K562 (cell line): Measurements from ENCODE around the gene MPP7. TPM values are rescaled to one million over a fixed set of nuclear protein-coding genes. Genes with fewer than 3 reads are reported as not detected.

ENCODE experiments used
- ATAC-seq: fragments of 200-7000 bp; cut with Tn5 transposase; 3 replicates; pipeline ENCODE4 v1.9.1; 2020; ENCODE audit warnings: moderate library complexity
- BruUV-seq: library from RNA; stranded (reverse); fragments of 400-500 nt; replicated peaks from 2 replicates; lab custom pipeline; 2021; lab: Mats Ljungman, UMichigan
- CTCF ChIA-PET: fragments of 300-600 bp; formaldehyde crosslinking; extraction: SDS; loops from one replicate; lab custom pipeline; 2021; ENCODE audit warnings: low intra/inter-chr PET ratio; lab: Yijun Ruan, JAX
- POLR2A ChIA-PET: fragments of 300-600, 350-650 bp; sonication (Branson Sonifier 250); formaldehyde crosslinking; extraction: SDS; loops from one replicate; lab custom pipeline; 2021; ENCODE audit warnings: antibody characterized with exemption, inconsistent platforms; lab: Yijun Ruan, JAX
- DNase-seq, 4 experiments: peaks; one replicate each; pipeline versions ENCODE4 v3.0.0 to v3.0.0-alpha.2; 2011 to 2018; ENCODE audit warnings: low spot score in 3 of 4, mixed read lengths in 3 of 4; ENCODE audit errors: extremely low read depth in 1 of 4
- FAIRE-seq: peaks from 2 replicates; lab custom pipeline; 2011; peaks lifted over from hg19 to GRCh38; lab: Jason Lieb, UNC
- H2AFZ ChIP-seq: 2 replicates; pipeline ENCODE4 v1.6.0; 2011; ENCODE audit warnings: low read depth, low read length, control low read depth, inconsistent platforms
- H3K27ac ChIP-seq: fragments of 200-600 bp; 3 replicates; pipeline ENCODE4 v1.8.0; 2011; ENCODE audit warnings: low read depth, mild to moderate bottlenecking, control low read depth, inconsistent platforms, low read length, moderate library complexity, mixed read lengths; ENCODE audit errors: extremely low read depth
- H3K27me3 ChIP-seq, 2 experiments: fragments of 300-600 bp in 1 of 2; 2 replicates in 1 of 2; 3 replicates in 1 of 2; pipeline versions ENCODE4 v1.6.0 to v1.8.0; 2011; ENCODE audit warnings: inconsistent platforms in 2 of 2, low read length in 2 of 2, mild to moderate bottlenecking in 1 of 2, mixed read lengths in 1 of 2, moderate library complexity in 1 of 2; ENCODE audit not compliant: control insufficient read depth in 2 of 2, insufficient read depth in 2 of 2
- H3K36me3 ChIP-seq: fragments of 300-600 bp; 3 replicates; pipeline ENCODE4 v1.8.0; 2011; ENCODE audit warnings: mild to moderate bottlenecking, low read length, inconsistent platforms; ENCODE audit not compliant: control insufficient read depth, insufficient read depth
- H3K4me1 ChIP-seq, 2 experiments: fragments of 200-600 bp in 1 of 2; replicated peaks in 1 of 2; 2 replicates in 1 of 2; 3 replicates in 1 of 2; pipeline versions ENCODE4 v1.5.1 to v1.8.0; 2011; ENCODE audit warnings: inconsistent platforms in 2 of 2, low read length in 2 of 2, mild to moderate bottlenecking in 1 of 2, mixed read lengths in 1 of 2, moderate library complexity in 1 of 2; ENCODE audit not compliant: control insufficient read depth in 2 of 2, insufficient read depth in 2 of 2
- H3K4me2 ChIP-seq: 2 replicates; pipeline ENCODE4 v1.6.1; 2011; ENCODE audit warnings: low read length, control low read depth, inconsistent platforms, mixed read lengths; ENCODE audit not compliant: insufficient read depth
- H3K4me3 ChIP-seq: fragments of 200-600 bp; sonication (generic), shearing (Covaris generic); 2 replicates; pipeline ENCODE4 v1.5.1; 2016; ENCODE audit warnings: control low read depth, inconsistent platforms
- H3K79me2 ChIP-seq: fragments of 200-600 bp; 3 replicates; pipeline ENCODE4 v1.8.0; 2011; ENCODE audit warnings: low read length, inconsistent platforms; ENCODE audit not compliant: control insufficient read depth, insufficient read depth
- H3K9ac ChIP-seq, 2 experiments: 2 replicates each; pipeline versions ENCODE4 v1.6.0 to v1.6.1; 2011; ENCODE audit warnings: low read depth in 2 of 2, low read length in 2 of 2, control low read depth in 1 of 2, inconsistent platforms in 1 of 2, mild to moderate bottlenecking in 1 of 2, mixed read lengths in 1 of 2; ENCODE audit not compliant: insufficient read depth in 1 of 2
- H3K9me1 ChIP-seq: one replicate; pipeline ENCODE4 v1.6.0; 2011; ENCODE audit warnings: inconsistent platforms, mild to moderate bottlenecking, low read length, moderate library complexity; ENCODE audit not compliant: control insufficient read depth, insufficient read depth
- H3K9me3 ChIP-seq: replicated peaks from 2 replicates; pipeline ENCODE4 v1.5.1; 2011; ENCODE audit warnings: low read depth, low read length, inconsistent platforms; ENCODE audit not compliant: control insufficient read depth, insufficient read depth
- H4K20me1 ChIP-seq: replicated peaks from 2 replicates; pipeline ENCODE4 v1.6.1; 2011; ENCODE audit warnings: low read length, inconsistent platforms, mixed read lengths; ENCODE audit not compliant: control insufficient read depth, insufficient read depth
- ETV1 ChIP-seq: fragments of 450-650 bp; conservative IDR thresholded peaks from 2 replicates; pipeline ENCODE4 v1.6.1; 2016; ENCODE audit warnings: missing genetic modification characterization, control low read depth, low read depth, missing compliant biosample characterization
- SOX6 ChIP-seq: fragments of 450-650 bp; IDR thresholded peaks from 2 replicates; pipeline ENCODE4 v1.6.1; 2014; ENCODE audit warnings: mild to moderate bottlenecking
- ZBTB33 ChIP-seq: sonication (generic); formaldehyde crosslinking; IDR thresholded peaks from 2 replicates; pipeline ENCODE4 v1.8.1; 2023; ENCODE audit warnings: mild to moderate bottlenecking, missing genetic modification reagents
- ZNF316 ChIP-seq: fragments of 450-650 bp; IDR thresholded peaks from 2 replicates; pipeline ENCODE4 v1.6.1; 2016
- ZNF436 ChIP-seq: fragments of 250-450, 450-650 bp; sonication (Bioruptor Pico); formaldehyde crosslinking; IDR thresholded peaks from 2 replicates; pipeline ENCODE4 v1.7.0; 2020; ENCODE audit warnings: mild to moderate bottlenecking
- WGBS: fragments of 100-300 bp; shearing (Covaris generic); methylation state at CpG from one replicate; pipeline ENCODE4 v1.1.6; 2016; ENCODE audit warnings: low coverage, mixed read lengths; ENCODE audit not compliant: insufficient coverage; ENCODE audit errors: missing lambda C conversion rate; 5-methylcytosine and 5-hydroxymethylcytosine counted together
- in situ Hi-C: fragments of 300-500 bp; cut with MboI; formaldehyde crosslinking; loops from 4 replicates; pipeline ENCODE4 v1.15.0; 2018; ENCODE audit warnings: inconsistent platforms, mixed read lengths
- intact Hi-C: fragments of 100-400 bp; cut with micrococcal nuclease; formaldehyde crosslinking; loops from 2 replicates; pipeline ENCODE4 v1.14.2; 2022
- polyA plus RNA-seq, 8 experiments: library from polyadenylated mRNA; depleted of rRNA in 4 of 8; stranded (reverse) in 5 of 8; unstranded in 3 of 8; fragments of >200 nt; fragmentation: Nextera tagmentation in 2 of 8; fragmentation: Illumina TruSeq in 1 of 8; extraction: Ambion mirVana in 2 of 8; extraction: Trizol in 1 of 8; gene quantifications; 2 replicates each; pipeline versions ENCODE4 v1.2.1 to v1.2.3, GENCODE V29; 2011 to 2014; ENCODE audit warnings: inconsistent platforms in 1 of 8, missing spikeins in 1 of 8
- total RNA-seq, 7 experiments: library from RNA; depleted of rRNA in 6 of 7; stranded (reverse); fragments of >200 nt in 6 of 7; fragmentation: Illumina TruSeq in 2 of 7; extraction: Trizol in 2 of 7; gene quantifications; 2 replicates each; pipeline versions ENCODE4 v1.2.1 to v1.2.3, GENCODE V29; 2011 to 2021; ENCODE audit warnings: low replicate concordance in 1 of 7
- TF ChIP-seq, protein P1 (sequence below): IDR thresholded peaks from 2 replicates; pipeline ENCODE4 v1.6.1; 2011; ENCODE audit not compliant: insufficient read length; ENCODE audit errors: extremely low read depth
- TF ChIP-seq, protein P2 (sequence below): fragments of 250-450 bp; sonication (Bioruptor Pico); IDR thresholded peaks from 2 replicates; pipeline ENCODE4 v1.5.0; 2021; ENCODE audit warnings: mild to moderate bottlenecking, borderline replicate concordance

The MPP7 gene
- total and polyA plus RNA-seq, 9 of the 15 experiments (the other 6 are each of a cell fraction or from before 2014, with no cell fraction given): 0.03 to 0.50 (median 0.23) TPM

DNA sequence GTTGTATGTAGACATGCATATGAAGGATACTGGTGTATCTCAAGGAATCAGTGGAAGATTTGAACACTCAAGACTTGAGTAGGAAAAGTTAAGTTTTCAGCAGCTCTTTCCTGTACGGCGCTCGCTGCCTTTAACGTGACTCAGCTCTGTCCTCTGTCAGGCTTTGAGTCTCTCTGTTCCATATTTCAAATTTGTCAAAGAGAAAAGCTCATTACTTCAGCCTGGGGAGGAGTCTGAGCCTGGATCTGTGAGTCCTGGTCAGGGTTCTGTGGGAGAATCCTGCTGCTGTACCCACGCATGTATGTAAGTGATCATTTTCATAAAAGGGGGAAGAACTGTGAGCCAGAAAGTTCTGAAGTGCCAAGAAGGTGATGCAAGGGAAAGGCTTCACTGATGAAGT, 13.8 kb upstream of the MPP7 start:
- DNase-seq: no peak
- 0% methylated on average over 5 of the region's 5 CpGs for WGBS
- Histone ChIP-seq H3K9ac (no peak overlapping the region), H4K20me1 (no peaks in the 10 kb centered on the region), H3K9me1 (no peaks in the 10 kb centered on the region), H3K27me3 (peaks cover 2 to 5% of the 10 kb centered on the region in 2 experiments; a peak in 1 of 5 replicates), H3K4me3 (no peak overlapping the region), H3K79me2 (no peaks in the 10 kb centered on the region), H3K4me1 (no peaks in the 10 kb centered on the region), H3K36me3 (no peaks in the 10 kb centered on the region), H3K9me3 (no peaks in the 10 kb centered on the region), H3K4me2 (no peak overlapping the region), H2AFZ (no peak overlapping the region), H3K27ac (no peak overlapping the region)
- ChIA-PET CTCF (no interaction called here), POLR2A (no interaction called here)
- ATAC-seq: no peak
- in situ Hi-C loops: no loop called here
- TF ChIP-seq ETV1 (tag) (no peak), ZNF436 (no peak), SOX6 (no peak), ZBTB33 (CRISPR knock-in tag) (no peak), ZNF316 (no peak)
- TF ChIP-seq, protein P1, sequence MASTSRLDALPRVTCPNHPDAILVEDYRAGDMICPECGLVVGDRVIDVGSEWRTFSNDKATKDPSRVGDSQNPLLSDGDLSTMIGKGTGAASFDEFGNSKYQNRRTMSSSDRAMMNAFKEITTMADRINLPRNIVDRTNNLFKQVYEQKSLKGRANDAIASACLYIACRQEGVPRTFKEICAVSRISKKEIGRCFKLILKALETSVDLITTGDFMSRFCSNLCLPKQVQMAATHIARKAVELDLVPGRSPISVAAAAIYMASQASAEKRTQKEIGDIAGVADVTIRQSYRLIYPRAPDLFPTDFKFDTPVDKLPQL: no peak
- TF ChIP-seq, protein P2, sequence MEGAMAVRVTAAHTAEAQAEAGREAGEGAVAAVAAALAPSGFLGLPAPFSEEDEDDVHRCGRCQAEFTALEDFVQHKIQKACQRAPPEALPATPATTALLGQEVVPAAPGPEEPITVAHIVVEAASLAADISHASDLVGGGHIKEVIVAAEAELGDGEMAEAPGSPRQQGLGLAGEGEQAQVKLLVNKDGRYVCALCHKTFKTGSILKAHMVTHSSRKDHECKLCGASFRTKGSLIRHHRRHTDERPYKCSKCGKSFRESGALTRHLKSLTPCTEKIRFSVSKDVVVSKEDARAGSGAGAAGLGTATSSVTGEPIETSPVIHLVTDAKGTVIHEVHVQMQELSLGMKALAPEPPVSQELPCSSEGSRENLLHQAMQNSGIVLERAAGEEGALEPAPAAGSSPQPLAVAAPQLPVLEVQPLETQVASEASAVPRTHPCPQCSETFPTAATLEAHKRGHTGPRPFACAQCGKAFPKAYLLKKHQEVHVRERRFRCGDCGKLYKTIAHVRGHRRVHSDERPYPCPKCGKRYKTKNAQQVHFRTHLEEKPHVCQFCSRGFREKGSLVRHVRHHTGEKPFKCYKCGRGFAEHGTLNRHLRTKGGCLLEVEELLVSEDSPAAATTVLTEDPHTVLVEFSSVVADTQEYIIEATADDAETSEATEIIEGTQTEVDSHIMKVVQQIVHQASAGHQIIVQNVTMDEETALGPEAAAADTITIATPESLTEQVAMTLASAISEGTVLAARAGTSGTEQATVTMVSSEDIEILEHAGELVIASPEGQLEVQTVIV: no peak
- TF ChIP-seq, all 486 proteins: peak for 0
- no peak for FAIRE-seq
- no TSS peak for BruUV-seq
- intact Hi-C loops: no loop called here
